ENCODE data around the gene ZFAND3. TPM values are rescaled to one million over a fixed set of nuclear protein-coding genes. Genes with fewer than 3 reads are reported as not detected.
A peak's percentile ranks its signal among the peaks of the same experiment; 100 is the strongest.

Gene ZFAND3
- total and polyA plus RNA-seq, 10 of the 15 experiments (the other 5 are each of a cell fraction or from before 2014, with no cell fraction given), result 0.90 to 34.4 (median 16.3) TPM

GRCh38 chr6:37819177-37819801 is at the start of gene ZFAND3 (continued):
- TF ChIP-seq CUX1 (IDR thresholded peaks at IDR 0.05; ENCODE audit: insufficient replicate concordance, low read depth, low read length) (peak; percentile 81), POLR2AphosphoS5 (IDR thresholded peaks at IDR 0.05; ENCODE audit: low read length) (0 out of 2 replicates have a peak, but pooled peaks have one; percentile 45), NBN (IDR thresholded peaks at IDR 0.05) (peak; percentile 94), MAX (IDR thresholded peaks at IDR 0.05; ENCODE audit: low read depth, low read length) (peak; percentile 70), MTA3 (IDR thresholded peaks at IDR 0.05; ENCODE audit: borderline replicate concordance, low read length) (no peak), ZBTB33 (IDR thresholded peaks at IDR 0.05) (no peak), BCL3 (IDR thresholded peaks at IDR 0.05; ENCODE audit: borderline replicate concordance, insufficient read depth, low read depth, low read length, poor library complexity, severe bottlenecking) (peak; percentile 10), NKRF (conservative IDR thresholded peaks at IDR 0.05) (0 out of 2 replicates have a peak, but pooled peaks have one; percentile 22), USF1 (IDR thresholded peaks at IDR 0.05; ENCODE audit: borderline replicate concordance, extremely low read length, insufficient read depth, low read depth, low read length) (peak; percentile 41), RB1 (IDR thresholded peaks at IDR 0.05; ENCODE audit: borderline replicate concordance) (peak; percentile 71; the same call in 1 of the 2 replicates), MEF2B (IDR thresholded peaks at IDR 0.05; ENCODE audit: partially characterized antibody, poor library complexity, severe bottlenecking) (peak; percentile 46), HCFC1 (IDR thresholded peaks at IDR 0.05; ENCODE audit: low read length) (peak; percentile 10; the same call in 1 of the 2 replicates), TARDBP (IDR thresholded peaks at IDR 0.05; ENCODE audit: borderline replicate concordance) (0 out of 2 replicates have a peak, but pooled peaks have one; percentile 11), ZBED1 (IDR thresholded peaks at IDR 0.05; ENCODE audit: borderline replicate concordance) (no peak), CBFB (IDR thresholded peaks at IDR 0.05; ENCODE audit: low read depth) (0 out of 2 replicates have a peak, but pooled peaks have one; percentile 55), RUNX3 (IDR thresholded peaks at IDR 0.05; ENCODE audit: low read length) (0 out of 2 replicates have a peak, but pooled peaks have one; percentile 45)
